ENCODE data around the gene DROSHA. TPM values are rescaled to one million over a fixed set of nuclear protein-coding genes. Genes with fewer than 3 reads are reported as not detected.
"Not testable (repeated sequence)": the region's sequence is repeated elsewhere in the genome, so short reads cannot be mapped to it uniquely, and the experiment has no call there.

DROSHA gene
- total RNA-seq, 6 experiments from 2014 or later: 67.5 to 77.0 (median 69.6) TPM

- Mint-ChIP-seq H3K27ac (peak overlapping the region; percentile 88), H3K9me3 (no peaks in the 10 kb centered on the region), H3K27me3 (ENCODE audit: insufficient read depth) (no peaks in the 10 kb centered on the region), H3K36me3 (ENCODE audit: low read depth) (peaks cover 5% of the 10 kb centered on the region; the same call in 1 of the 2 replicates), H3K4me3 (peak overlapping the region; percentile 23), H3K4me1 (ENCODE audit: low read depth) (peaks cover 84% of the 10 kb centered on the region)
- peak; percentile 30 for DNase-seq
- TF ChIP-seq CTCF (IDR thresholded peaks at IDR 0.05): no peak
Observed at GRCh38 chr5:31362529-31362900, 169.4 kb downstream of the DROSHA start.

GRCh38 chr5:31361704-31362528 is 170.0 kb downstream of the DROSHA start:
- H3K4me3 Mint-ChIP-seq: peak overlapping the region; percentile 48
- not testable (repeated sequence) for H3K36me3 Mint-ChIP-seq (ENCODE audit: low read depth); H3K9me3 Mint-ChIP-seq; H3K27me3 Mint-ChIP-seq (ENCODE audit: insufficient read depth)
- H3K27ac Mint-ChIP-seq: peak overlapping the region; percentile 88
- peaks cover 78% of the 10 kb centered on the region for H3K4me1 Mint-ChIP-seq (ENCODE audit: low read depth)
- DNase-seq: peak; percentile 35

GRCh38 chr5:31361234-31361633 is 170.7 kb downstream of the DROSHA start:
- H3K27ac Mint-ChIP-seq: peak overlapping the region; percentile 88
- H3K36me3 Mint-ChIP-seq (ENCODE audit: low read depth): peaks cover 5% of the 10 kb centered on the region; the same call in 1 of the 2 replicates
- H3K4me1 Mint-ChIP-seq (ENCODE audit: low read depth): peaks cover 72% of the 10 kb centered on the region
- no peak for TF ChIP-seq CTCF (IDR thresholded peaks at IDR 0.05)
- no peaks in the 10 kb centered on the region for H3K27me3 Mint-ChIP-seq (ENCODE audit: insufficient read depth)
- peak overlapping the region; percentile 48 for H3K4me3 Mint-ChIP-seq
- peak; percentile 77 for DNase-seq
- no peaks in the 10 kb centered on the region for H3K9me3 Mint-ChIP-seq

GRCh38 chr5:31359839-31360238 is 172.1 kb downstream of the DROSHA start:
- no peak for DNase-seq
- H3K4me1 Mint-ChIP-seq (ENCODE audit: low read depth): peaks cover 58% of the 10 kb centered on the region
- no peaks in the 10 kb centered on the region for H3K27me3 Mint-ChIP-seq (ENCODE audit: insufficient read depth)
- TF ChIP-seq CTCF (IDR thresholded peaks at IDR 0.05): no peak
- no peaks in the 10 kb centered on the region for H3K9me3 Mint-ChIP-seq
- H3K4me3 Mint-ChIP-seq: no peak overlapping the region
- H3K27ac Mint-ChIP-seq: no peak overlapping the region
- H3K36me3 Mint-ChIP-seq (ENCODE audit: low read depth): peaks cover 4% of the 10 kb centered on the region; the same call in 1 of the 2 replicates

GRCh38 chr5:31357038-31357437 is 174.9 kb downstream of the DROSHA start:
- H3K4me3 Mint-ChIP-seq: no peak overlapping the region
- H3K36me3 Mint-ChIP-seq (ENCODE audit: low read depth): no peaks in the 10 kb centered on the region; the same call in 1 of the 2 replicates
- H3K27me3 Mint-ChIP-seq (ENCODE audit: insufficient read depth): peaks cover 3% of the 10 kb centered on the region; the same call in 1 of the 2 replicates
- H3K27ac Mint-ChIP-seq: no peak overlapping the region
- H3K4me1 Mint-ChIP-seq (ENCODE audit: low read depth): peaks cover 33% of the 10 kb centered on the region
- H3K9me3 Mint-ChIP-seq: no peaks in the 10 kb centered on the region
- TF ChIP-seq CTCF (IDR thresholded peaks at IDR 0.05): no peak
- no peak for DNase-seq

GRCh38 chr5:31355337-31355736 is 176.6 kb downstream of the DROSHA start:
- Mint-ChIP-seq H3K27ac (no peak overlapping the region), H3K4me3 (no peak overlapping the region), H3K27me3 (ENCODE audit: insufficient read depth) (peaks cover 4% of the 10 kb centered on the region; the same call in 1 of the 2 replicates)

More at GRCh38 chr5:31355337-31355736, 176.6 kb downstream of the DROSHA start:
- TF ChIP-seq CTCF (IDR thresholded peaks at IDR 0.05): no peak
- Mint-ChIP-seq H3K9me3 (no peaks in the 10 kb centered on the region), H3K4me1 (ENCODE audit: low read depth) (peaks cover 23% of the 10 kb centered on the region), H3K36me3 (ENCODE audit: low read depth) (peaks cover 4% of the 10 kb centered on the region; the same call in 1 of the 2 replicates)
- no peak for DNase-seq
